NB4 (cell line): ENCODE data around the gene KBTBD3.

Experiments used
- CTCF ChIP-seq: IDR thresholded peaks from one replicate; pipeline ENCODE4 v1.5.1; 2012; ENCODE audit warnings: low read depth, low read length
- MAX ChIP-seq: IDR thresholded peaks from 2 replicates; pipeline ENCODE4 v1.6.1; 2011; ENCODE audit warnings: low read depth, low read length
- POLR2A ChIP-seq: IDR thresholded peaks from 2 replicates; pipeline ENCODE4 v1.6.1; 2011; ENCODE audit warnings: mild to moderate bottlenecking; ENCODE audit not compliant: insufficient read length; ENCODE audit errors: extremely low read depth

GRCh38 chr11:106082096-106082495 lies 4.9 kb upstream of the KBTBD3 start:
- no peak for TF ChIP-seq CTCF
- TF ChIP-seq POLR2A: no peak
- no peak for TF ChIP-seq MAX
